ENCODE results near the gene LATS2. TPM values are rescaled to one million over a fixed set of nuclear protein-coding genes. Genes with fewer than 3 reads are reported as not detected.

The LATS2 gene
- total and polyA plus RNA-seq, 2 of the 8 experiments (the other 6 are each of a cell fraction or from before 2014, with no cell fraction given): 8.3 to 26.2 TPM

- Histone ChIP-seq H3K27me3 (replicated peaks in 1 of 4; ENCODE audit: control insufficient read depth in 3 of 4, extremely low read depth in 1 of 4, insufficient read depth in 3 of 4, low read length in 3 of 4) (no peaks in the 10 kb centered on the region), H3K23me2 (ENCODE audit: low read depth, low read length) (no peaks in the 10 kb centered on the region), H4K20me1 (replicated peaks in 1 of 2; ENCODE audit: control insufficient read depth in 1 of 2, insufficient read depth in 2 of 2, low read length in 2 of 2) (peaks cover 4 to 7% of the 10 kb centered on the region in 2 experiments), H2BK20ac (ENCODE audit: low read length) (no peak overlapping the region), H3K79me1 (ENCODE audit: low read depth, low read length) (peaks cover 16% of the 10 kb centered on the region), H3K9me3 (ENCODE audit: insufficient read depth in 2 of 2, low read depth in 1 of 2, low read length in 1 of 2) (no peaks in the 10 kb centered on the region), H3K23ac (ENCODE audit: insufficient read length) (no peak overlapping the region), H3K4ac (replicated peaks; ENCODE audit: insufficient read length, low read depth, low read length) (no peak overlapping the region), H3K4me3 (ENCODE audit: extremely low read depth in 1 of 4, insufficient read depth in 2 of 4, low read depth in 3 of 4, low read length in 4 of 4) (no peak overlapping the region), H3K4me2 (ENCODE audit: insufficient read depth in 1 of 2, low read depth in 2 of 2, low read length in 2 of 2) (no peak overlapping the region), H2AK5ac (ENCODE audit: low read depth, low read length) (no peak overlapping the region), H4K5ac (ENCODE audit: insufficient read length, low read depth, low read length) (no peak overlapping the region), H2BK12ac (ENCODE audit: low read depth, low read length) (no peak overlapping the region), H3K9ac (replicated peaks in 1 of 4; ENCODE audit: extremely low read depth in 1 of 4, low read depth in 3 of 4, low read length in 3 of 4) (no peak overlapping the region), H3K4me1 (replicated peaks in 1 of 4; ENCODE audit: control insufficient read depth in 3 of 4, insufficient read depth in 4 of 4, low read length in 3 of 4) (no peaks in the 10 kb centered on the region), H2BK15ac (ENCODE audit: low read length) (no peak overlapping the region), H3K79me2 (ENCODE audit: control insufficient read depth in 1 of 2, insufficient read depth in 2 of 2, low read length in 2 of 2) (peaks cover 0 to 43% of the 10 kb centered on the region in 2 experiments; a peak in 3 of 4 replicates), H3K36me3 (ENCODE audit: control insufficient read depth in 2 of 4, insufficient read depth in 4 of 4, low read length in 3 of 4) (peaks cover 10 to 25% (median 16%) of the 10 kb centered on the region in 4 experiments; a peak in 7 of 8 replicates), H2AFZ (ENCODE audit: low read length) (no peak overlapping the region), H2BK120ac (replicated peaks; ENCODE audit: low read depth, low read length) (no peak overlapping the region), H3K14ac (ENCODE audit: insufficient read length) (no peak overlapping the region), H2BK5ac (ENCODE audit: low read depth, low read length) (no peak overlapping the region; the same call in 1 of the 2 replicates), H4K8ac (ENCODE audit: extremely low read depth, insufficient read depth, low read length) (no peak overlapping the region), H4K91ac (replicated peaks; ENCODE audit: insufficient read length, low read length) (no peak overlapping the region), H3K18ac (ENCODE audit: extremely low read depth, low read length) (no peak overlapping the region), H3K27ac (ENCODE audit: low read depth, low read length) (0 out of 2 replicates have a peak overlapping the region, but pooled peaks have one; percentile 34), H3K56ac (replicated peaks; ENCODE audit: insufficient read length, low read depth, low read length) (no peak overlapping the region)
- CTCF ChIA-PET (ENCODE audit: partially characterized antibody): interaction anchor here (0.6 kb wide), 1 partner anchor 16 kb away, joined by 3 read pairs; no protein-coding TSS in a partner anchor
- no peak for FAIRE-seq
- WGBS, 2 experiments (ENCODE audit: extremely low coverage in 1 of 2, insufficient coverage in 1 of 2, insufficient read length in 1 of 2, insufficient replicate concordance in 2 of 2, low coverage in 1 of 2, low lambda C conversion rate in 2 of 2, missing lambda C conversion rate in 1 of 2): 89% methylated on average over 9 of the region's 9 CpGs; no CpG with 5 or more reads in 1 of the 2 experiments
- POLR2A ChIA-PET (ENCODE audit: partially characterized antibody): interaction anchor here (0.8 to 1.3 kb wide), 2 partner anchors 7 to 47 kb away, joined by 3 to 4 read pairs; no protein-coding TSS in a partner anchor
- DNase-seq (ENCODE audit: low read depth in 1 of 2, low spot score in 2 of 2): no peak
- TF ChIP-seq RFX5 (IDR thresholded peaks at IDR 0.05; ENCODE audit: borderline replicate concordance, low read depth, low read length) (no peak), EGR1 (IDR thresholded peaks at IDR 0.05; ENCODE audit: borderline replicate concordance, low read depth, low read length) (no peak), CTBP2 (IDR thresholded peaks at IDR 0.05; ENCODE audit: borderline replicate concordance, insufficient read depth, insufficient read length, low read length) (no peak), KDM5A (IDR thresholded peaks at IDR 0.05; ENCODE audit: low read length) (no peak), JUND (IDR thresholded peaks at IDR 0.05; ENCODE audit: low read length) (no peak), SIN3A (conservative IDR thresholded peaks at IDR 0.05 in 1 of 2, IDR thresholded peaks at IDR 0.05 in 1 of 2; ENCODE audit: low read depth in 1 of 2, low read length in 2 of 2) (no peak), SP4 (IDR thresholded peaks at IDR 0.05; ENCODE audit: low read length) (no peak), FOSL1 (IDR thresholded peaks at IDR 0.05; ENCODE audit: insufficient read depth, low read depth, low read length) (no peak), ATF3 (IDR thresholded peaks at IDR 0.05; ENCODE audit: insufficient read depth, low read depth, low read length) (no peak), SP1 (IDR thresholded peaks at IDR 0.05; ENCODE audit: low read depth, low read length) (no peak), NRF1 (IDR thresholded peaks at IDR 0.05; ENCODE audit: low read depth, low read length) (no peak)
Measured at GRCh38 chr13:20989656-20990321, 71.6 kb downstream of the LATS2 start.
